ENCODE results near the gene TMEM8B.
"Not testable (repeated sequence)": the region's sequence is repeated elsewhere in the genome, so short reads cannot be mapped to it uniquely, and the experiment has no call there.

The TMEM8B gene

DNA sequence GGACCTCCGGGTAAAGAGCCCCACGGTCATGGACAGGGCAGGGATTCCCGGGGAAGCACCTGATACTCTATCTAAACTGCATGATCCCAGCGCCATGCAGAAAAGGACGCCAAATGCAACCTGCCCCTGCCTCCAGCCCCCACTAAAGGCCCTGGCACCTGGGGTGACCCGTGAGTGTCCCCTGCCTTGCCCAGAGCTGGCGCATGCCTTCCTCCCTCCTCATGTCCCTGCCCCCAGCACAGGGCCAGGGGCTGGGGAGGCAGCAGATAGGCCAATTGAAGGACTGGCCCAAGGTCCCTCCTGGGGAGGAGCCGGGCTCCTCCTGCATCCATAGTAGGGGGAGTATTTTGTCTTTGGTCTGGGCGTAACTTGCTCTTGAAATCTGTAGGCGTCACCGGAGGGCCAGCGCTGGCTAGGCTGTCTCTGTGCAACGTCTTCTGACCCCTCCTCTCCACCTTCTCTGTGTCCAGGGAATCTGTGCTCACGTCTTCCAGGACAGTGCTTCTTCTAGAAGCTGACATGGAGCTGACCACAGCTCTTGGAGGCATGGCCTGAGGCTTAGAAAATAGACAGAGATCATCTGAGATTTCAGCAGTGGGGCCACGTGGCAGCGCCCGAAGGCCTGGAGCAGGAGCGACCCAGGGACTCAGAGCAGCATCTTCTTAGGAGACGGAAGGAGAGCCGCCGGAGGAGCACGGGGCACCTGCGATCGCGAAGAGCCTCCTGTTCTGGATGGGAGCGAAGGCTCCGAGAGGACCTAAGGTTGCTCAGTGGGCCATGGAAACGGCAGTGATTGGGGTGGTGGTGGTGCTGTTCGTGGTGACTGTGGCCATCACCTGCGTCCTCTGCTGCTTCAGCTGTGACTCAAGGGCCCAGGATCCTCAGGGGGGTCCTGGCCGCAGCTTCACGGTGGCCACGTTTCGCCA, 80.9 kb downstream of the TMEM8B start:
- DNase-seq (ENCODE audit: extremely low read depth, low read depth) = no peak
- TF ChIP-seq, protein P1, sequence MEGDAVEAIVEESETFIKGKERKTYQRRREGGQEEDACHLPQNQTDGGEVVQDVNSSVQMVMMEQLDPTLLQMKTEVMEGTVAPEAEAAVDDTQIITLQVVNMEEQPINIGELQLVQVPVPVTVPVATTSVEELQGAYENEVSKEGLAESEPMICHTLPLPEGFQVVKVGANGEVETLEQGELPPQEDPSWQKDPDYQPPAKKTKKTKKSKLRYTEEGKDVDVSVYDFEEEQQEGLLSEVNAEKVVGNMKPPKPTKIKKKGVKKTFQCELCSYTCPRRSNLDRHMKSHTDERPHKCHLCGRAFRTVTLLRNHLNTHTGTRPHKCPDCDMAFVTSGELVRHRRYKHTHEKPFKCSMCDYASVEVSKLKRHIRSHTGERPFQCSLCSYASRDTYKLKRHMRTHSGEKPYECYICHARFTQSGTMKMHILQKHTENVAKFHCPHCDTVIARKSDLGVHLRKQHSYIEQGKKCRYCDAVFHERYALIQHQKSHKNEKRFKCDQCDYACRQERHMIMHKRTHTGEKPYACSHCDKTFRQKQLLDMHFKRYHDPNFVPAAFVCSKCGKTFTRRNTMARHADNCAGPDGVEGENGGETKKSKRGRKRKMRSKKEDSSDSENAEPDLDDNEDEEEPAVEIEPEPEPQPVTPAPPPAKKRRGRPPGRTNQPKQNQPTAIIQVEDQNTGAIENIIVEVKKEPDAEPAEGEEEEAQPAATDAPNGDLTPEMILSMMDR (IDR thresholded peaks at IDR 0.05; ENCODE audit: low read depth, low read length, missing control alignments) = no peak
- no peak overlapping the region for H3K4me3 ChIP-seq (replicated peaks; ENCODE audit: low read depth, low read length)

DNA sequence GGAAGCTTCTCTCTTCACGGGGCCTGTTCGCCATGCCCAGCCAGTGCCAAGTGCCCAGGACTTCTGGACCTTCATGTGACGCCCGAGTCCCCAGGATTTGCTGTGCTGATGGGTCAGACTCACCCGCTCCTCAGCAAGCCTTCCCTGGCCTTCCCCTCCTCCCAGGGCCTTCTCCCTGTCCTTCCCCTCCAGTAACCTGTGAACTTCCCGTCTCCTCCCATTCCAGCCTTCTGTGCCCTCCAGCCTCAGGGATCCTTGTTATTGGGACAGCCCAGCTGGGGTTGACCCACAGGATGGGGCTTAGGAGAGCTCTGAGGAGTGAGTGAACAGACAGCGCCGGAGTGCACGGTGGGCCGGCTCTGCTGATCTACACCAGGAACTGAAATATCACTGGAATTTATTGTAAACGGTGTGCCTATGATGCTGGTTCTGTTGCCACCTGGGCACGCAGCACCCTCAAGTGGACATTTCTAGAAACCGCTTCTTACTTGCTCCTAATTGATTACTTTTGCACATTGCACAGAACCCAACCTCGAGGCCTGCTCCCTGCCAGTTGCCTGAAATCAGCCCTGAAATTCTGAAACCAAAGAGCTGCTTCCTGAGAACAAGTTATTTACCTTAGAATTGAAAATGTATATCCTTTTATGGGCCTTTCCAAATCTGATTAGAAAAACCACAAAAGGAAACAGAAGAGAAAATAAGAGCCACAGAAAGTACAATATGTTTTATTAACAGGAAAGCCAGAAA, 81.8 kb downstream of the TMEM8B start:
- H3K4me3 ChIP-seq (replicated peaks; ENCODE audit: low read depth, low read length) = no peak overlapping the region
- peak; percentile 35 for DNase-seq (ENCODE audit: extremely low read depth, low read depth)

DNA sequence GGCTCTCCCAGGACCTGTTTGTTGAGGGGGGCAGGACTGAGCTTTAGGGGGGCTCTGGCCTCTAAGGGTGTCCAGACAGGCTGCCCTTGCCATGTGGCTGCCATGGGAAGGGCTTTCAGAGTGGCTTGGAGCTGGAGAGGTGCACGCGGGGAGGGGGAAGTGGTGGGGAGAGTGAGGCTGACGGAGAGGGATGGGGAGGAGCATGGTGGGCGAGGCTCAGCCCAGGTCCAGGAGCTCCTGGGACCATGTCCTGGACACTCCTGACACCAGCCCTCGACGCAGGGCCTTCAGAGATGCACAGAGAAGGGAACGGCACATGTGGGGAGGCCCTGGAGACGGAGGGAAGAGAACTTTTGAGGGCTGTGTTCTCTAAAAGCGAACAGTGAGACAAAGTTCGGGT, 82.7 kb downstream of the TMEM8B start:
- no peak for DNase-seq (ENCODE audit: extremely low read depth, low read depth)
- TF ChIP-seq, protein P1 (IDR thresholded peaks at IDR 0.05; ENCODE audit: low read depth, low read length, missing control alignments) = no peak
- no peak overlapping the region for H3K4me3 ChIP-seq (replicated peaks; ENCODE audit: low read depth, low read length)

More for the DNA sequence above, 81.8 kb downstream of the TMEM8B start:
- TF ChIP-seq, protein P1 (IDR thresholded peaks at IDR 0.05; ENCODE audit: low read depth, low read length, missing control alignments) = peak; percentile 55

DNA sequence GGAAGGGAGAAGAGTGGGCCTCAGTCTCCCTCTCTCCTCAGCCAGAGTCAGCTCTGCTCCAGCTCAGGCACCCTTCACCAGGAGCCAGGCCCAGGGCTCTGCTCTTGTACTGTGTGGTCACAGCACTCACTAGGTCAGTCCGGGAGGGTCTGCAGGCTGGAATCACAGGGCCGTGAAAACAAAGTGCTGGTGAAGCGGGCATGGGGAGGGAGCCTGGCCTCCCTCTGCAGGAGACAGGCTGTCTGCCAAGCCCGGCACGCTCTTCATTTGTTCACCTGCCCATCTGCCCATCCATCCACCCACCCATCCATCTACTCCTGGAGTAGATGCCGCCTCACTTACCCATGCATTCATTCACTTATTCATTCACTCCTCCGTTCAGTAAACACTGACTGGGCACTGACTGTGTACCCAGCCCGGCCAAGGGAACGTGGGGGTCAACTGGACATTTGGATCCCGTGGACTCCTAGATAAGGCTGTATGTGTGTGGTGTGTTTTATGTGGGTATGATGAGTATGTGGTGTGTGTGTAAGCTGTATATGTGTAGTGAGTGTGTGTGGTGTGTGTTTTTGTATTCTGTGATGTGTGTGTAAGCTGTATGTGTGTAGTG, 83.9 kb downstream of the TMEM8B start:
- TF ChIP-seq, protein P1 (IDR thresholded peaks at IDR 0.05; ENCODE audit: low read depth, low read length, missing control alignments) = no peak
- no peak overlapping the region for H3K4me3 ChIP-seq (replicated peaks; ENCODE audit: low read depth, low read length)
- no peak for DNase-seq (ENCODE audit: extremely low read depth, low read depth)

DNA sequence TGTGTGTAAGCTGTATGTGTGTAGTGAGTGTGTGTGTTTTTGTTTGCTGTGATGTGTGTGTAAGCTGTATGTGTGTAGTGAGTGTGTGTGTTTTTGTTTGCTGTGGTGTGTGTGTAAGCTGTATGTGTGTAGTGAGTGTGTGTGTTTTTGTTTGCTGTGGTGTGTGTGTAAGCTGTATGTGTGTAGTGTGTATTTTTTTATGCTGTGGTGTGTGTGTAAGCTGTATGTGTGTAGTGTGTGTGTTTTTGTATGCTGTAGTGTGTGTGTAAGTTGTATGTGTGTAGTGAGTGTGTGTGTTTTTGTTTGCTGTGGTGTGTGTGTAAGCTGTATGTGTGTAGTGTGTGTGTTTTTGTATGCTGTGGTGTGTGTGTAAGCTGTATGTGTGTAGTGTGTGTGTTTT, 84.4 kb downstream of the TMEM8B start:
- not testable (repeated sequence) for H3K4me3 ChIP-seq (replicated peaks; ENCODE audit: low read depth, low read length)

DNA sequence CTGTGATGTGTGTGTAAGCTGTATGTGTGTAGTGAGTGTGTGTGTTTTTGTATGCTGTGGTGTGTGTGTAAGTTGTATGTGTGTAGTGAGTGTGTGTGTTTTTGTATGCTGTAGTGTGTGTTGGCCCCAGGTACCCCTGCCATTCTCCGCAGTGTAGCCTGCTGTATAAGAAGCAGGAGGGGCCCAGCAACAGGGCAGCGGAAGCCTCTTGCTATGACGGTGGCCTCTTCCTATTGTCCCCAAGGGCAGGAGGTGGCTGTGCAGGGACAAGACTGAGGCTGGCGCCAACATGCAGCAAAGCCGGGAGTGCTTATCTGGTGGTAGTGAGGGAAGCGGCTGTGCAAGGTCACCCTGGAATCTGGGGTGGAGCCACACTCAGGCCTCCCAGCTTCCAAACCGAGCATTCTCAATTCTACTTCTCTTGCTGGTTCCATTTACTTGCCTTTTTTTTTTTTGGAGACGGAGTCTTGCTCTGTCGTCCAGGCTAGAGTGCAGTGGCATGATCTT, 85.3 kb downstream of the TMEM8B start:
- TF ChIP-seq, protein P1 (IDR thresholded peaks at IDR 0.05; ENCODE audit: low read depth, low read length, missing control alignments) = no peak
- DNase-seq (ENCODE audit: extremely low read depth, low read depth) = no peak

More for the DNA sequence above, 84.4 kb downstream of the TMEM8B start:
- DNase-seq (ENCODE audit: extremely low read depth, low read depth) = not testable (repeated sequence)

More for the DNA sequence above, 85.3 kb downstream of the TMEM8B start:
- no peak overlapping the region for H3K4me3 ChIP-seq (replicated peaks; ENCODE audit: low read depth, low read length)

All from HFF-Myc (cell line).